Mesodermal cell (in vitro differentiated cells): ENCODE data around the gene TSPAN4.

Source experiments
- H3K27ac ChIP-seq: 2 replicates; pipeline ENCODE4 v1.7.0; 2013; ENCODE audit warnings: mild to moderate bottlenecking, low read depth, low read length, moderate library complexity; ENCODE audit not compliant: severe bottlenecking
- H3K36me3 ChIP-seq: 2 replicates; pipeline ENCODE4 v1.7.1; 2013; ENCODE audit warnings: mild to moderate bottlenecking, low read length, moderate library complexity; ENCODE audit not compliant: control insufficient read depth, insufficient read depth
- H3K4me1 ChIP-seq: one replicate; pipeline ENCODE4 v1.7.1; 2013; ENCODE audit warnings: mild to moderate bottlenecking, low read length; ENCODE audit not compliant: insufficient read depth, control insufficient read depth, poor library complexity, severe bottlenecking
- H3K4me3 ChIP-seq: 2 replicates; pipeline ENCODE4 v1.7.0; 2013; ENCODE audit warnings: low read length, control low read depth, mild to moderate bottlenecking; ENCODE audit not compliant: insufficient read depth, poor library complexity, severe bottlenecking; ENCODE audit errors: extremely low read depth
- H3K9me3 ChIP-seq: 2 replicates; pipeline ENCODE4 v1.7.1; 2013; ENCODE audit warnings: mild to moderate bottlenecking, low read length, moderate library complexity; ENCODE audit not compliant: control insufficient read depth
- WGBS, 2 experiments: methylation state at CpG; one replicate each; pipeline ENCODE4 v1.1.5; 2013; ENCODE audit warnings: missing lambda C conversion rate in 2 of 2; ENCODE audit not compliant: insufficient coverage in 2 of 2; 5-methylcytosine and 5-hydroxymethylcytosine counted together

The TSPAN4 gene

GRCh38 chr11:914747-915501 lies 72.3 kb downstream of the TSPAN4 start:
- H3K36me3 ChIP-seq: no peaks in the 10 kb centered on the region
- H3K9me3 ChIP-seq: no peaks in the 10 kb centered on the region
- H3K4me3 ChIP-seq: no peak overlapping the region
- WGBS, 2 experiments: 83 to 94% methylated on average over 15 to 19 of the region's 21 CpGs
- peaks cover 4% of the 10 kb centered on the region for H3K4me1 ChIP-seq
- H3K27ac ChIP-seq: no peak overlapping the region
